Measurements from ENCODE around the gene MYBPC1.
"Not testable (repeated sequence)": the region's sequence is repeated elsewhere in the genome, so short reads cannot be mapped to it uniquely, and the experiment has no call there.

MYBPC1 gene

GRCh38 chr12:101654442-101654841 is 59.7 kb downstream of the MYBPC1 start:
- DNase-seq = no peak

DNA sequence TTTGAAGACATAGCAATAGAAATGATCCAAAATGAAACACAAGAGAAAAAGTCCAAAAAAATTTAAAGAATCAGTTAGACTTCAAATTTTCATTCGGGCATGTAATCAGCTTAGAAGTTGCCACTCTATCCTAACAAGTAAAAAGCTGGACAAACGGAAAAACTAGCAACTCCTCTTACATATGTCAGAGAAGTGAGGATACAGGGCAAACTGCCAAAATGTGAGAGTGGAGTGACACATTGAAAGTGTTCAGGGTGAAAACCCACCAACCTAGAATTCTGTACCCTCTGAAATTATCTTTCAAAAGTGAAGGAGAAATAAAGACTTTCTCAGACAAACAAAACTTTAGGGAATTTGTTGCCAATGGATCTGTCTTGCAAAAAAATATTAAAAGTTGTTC is 60.6 kb downstream of the MYBPC1 start:
- no peak for DNase-seq

- DNase-seq = not testable (repeated sequence)
These were observed 65.9 kb downstream of the MYBPC1 start for GRCh38 chr12:101660662-101661061.

DNA sequence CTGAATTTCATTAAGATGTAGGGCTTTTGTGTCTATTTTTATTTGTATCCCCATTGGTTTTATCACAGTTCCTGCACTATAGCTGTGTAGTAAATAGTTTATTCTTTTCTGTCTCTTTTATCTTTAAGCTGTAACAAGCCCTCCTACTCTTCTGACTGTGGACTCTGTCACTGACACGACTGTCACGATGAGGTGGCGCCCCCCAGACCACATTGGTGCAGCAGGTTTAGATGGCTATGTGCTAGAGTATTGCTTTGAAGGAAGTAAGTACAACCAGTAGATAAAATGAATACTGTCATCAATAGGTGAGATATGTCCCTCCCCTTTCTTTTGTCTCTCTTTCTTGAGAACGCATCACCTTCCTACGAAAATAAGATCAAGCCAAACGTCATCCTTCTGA is 68.5 kb downstream of the MYBPC1 start:
- no peak for DNase-seq

DNA sequence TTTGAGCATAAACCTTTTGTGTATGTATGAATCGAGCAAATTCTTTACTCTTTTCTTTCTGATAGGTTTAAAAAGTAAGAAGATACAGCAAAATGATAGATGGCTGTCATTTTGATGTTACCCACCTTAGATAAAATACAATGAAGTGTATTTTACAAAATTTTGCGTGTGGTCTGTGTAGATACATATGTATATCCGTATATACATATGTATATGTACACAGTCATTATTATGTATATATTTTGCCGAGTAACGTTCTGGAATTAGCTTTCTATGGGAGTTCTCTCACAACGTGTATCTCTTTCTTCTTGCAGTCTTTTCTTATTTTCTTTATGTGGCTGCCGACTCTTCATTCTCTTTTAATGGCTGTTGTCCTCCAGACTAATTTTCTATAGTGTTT is 70.2 kb downstream of the MYBPC1 start:
- no peak for DNase-seq

GRCh38 chr12:101666052-101666728 is 71.4 kb downstream of the MYBPC1 start:
- no peak for DNase-seq

DNA sequence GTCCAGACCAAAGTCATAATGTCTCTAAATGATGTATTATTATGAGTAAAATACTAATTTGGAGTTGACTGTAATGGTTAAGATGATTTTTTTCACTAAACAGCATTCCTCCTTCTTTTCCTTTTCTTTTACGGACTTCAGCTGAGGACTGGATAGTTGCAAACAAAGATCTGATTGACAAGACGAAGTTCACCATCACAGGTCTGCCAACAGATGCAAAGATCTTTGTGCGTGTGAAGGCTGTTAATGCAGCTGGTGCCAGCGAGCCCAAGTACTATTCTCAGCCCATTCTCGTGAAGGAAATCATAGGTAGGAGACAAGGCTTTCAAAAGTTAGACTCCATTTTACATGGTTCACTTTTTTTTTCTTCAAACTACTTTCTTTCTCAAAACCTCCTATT is 72.8 kb downstream of the MYBPC1 start:
- DNase-seq = no peak

DNA sequence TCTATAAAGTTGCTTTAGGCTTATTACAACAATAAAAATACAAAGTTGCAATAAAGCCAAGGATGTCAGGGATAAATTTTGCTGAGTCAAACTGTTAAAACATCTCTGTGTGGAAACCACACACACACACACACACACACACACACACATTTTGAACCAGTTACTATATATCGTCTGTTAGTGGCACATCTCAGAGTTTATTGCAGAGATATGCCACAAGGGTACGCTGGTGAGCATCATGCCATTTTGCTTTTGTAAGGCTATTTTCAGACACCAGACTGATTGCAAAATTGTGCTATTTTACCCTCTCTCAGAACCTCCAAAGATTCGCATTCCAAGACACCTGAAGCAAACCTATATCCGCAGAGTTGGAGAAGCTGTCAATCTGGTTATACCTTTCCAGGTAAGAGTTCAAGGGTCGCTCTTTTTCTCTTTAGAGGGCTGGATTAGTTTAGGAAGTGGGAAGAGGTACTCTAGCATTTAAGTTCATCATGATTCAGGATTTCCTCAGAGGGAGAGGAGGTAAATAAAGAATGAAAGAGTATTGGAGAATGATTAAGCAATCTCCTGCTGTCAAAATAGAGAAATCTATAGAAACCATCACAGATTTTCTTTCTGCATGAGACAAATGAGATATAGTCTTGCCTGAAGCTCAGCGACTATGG is 75.4 kb downstream of the MYBPC1 start:
- DNase-seq = peak in 5 of 6 experiments; percentile 7 to 58 (median 48)

DNA sequence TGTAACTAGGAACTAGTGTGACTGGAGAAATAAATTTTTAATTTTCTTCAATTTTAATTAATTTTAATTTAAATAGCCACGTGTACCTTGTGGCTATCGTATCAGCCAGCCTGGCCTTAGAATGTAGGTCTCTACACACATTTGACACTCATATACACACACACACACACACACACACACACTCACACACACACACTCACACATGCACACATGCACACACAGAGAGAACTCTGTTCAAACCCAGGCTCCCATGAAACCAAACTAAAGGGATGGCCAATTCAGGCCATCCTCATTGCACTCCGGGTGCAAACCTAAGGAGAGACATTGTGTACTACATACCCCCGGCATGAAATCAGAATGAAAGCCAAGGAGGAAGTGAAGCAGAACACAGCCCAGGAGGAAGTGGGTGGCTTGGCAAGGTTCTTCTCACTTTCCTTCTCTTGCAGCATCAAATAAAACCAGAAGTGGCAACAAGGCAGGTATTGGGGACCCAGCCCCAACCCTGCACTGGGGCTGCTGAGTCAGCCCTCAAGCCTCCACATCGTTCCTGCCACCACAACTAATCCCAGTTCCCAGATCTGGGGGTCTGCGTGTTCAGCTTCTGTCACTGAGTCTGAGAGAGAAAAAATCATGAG is 76.5 kb downstream of the MYBPC1 start:
- DNase-seq = peak in 5 of 6 experiments; percentile 2 to 71 (median 47)

DNA sequence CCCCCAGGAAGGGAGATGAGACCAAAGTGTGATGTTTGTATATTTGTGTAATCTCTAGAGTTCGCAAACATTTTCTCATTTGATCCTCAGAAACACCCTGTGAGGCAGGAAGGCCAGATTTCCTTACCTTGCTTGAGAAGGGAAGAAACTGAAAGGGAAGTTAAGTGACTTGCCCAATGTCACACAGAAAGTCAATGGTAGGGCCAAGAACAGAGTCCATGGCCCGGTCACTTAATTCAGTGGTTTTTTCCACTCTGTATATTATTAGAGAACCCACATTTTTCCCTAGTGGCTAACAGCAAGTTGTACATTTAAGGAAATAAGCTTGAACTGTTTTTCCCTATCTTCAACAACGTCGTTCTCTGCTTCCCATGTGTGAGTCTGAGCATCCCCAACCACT is 77.1 kb downstream of the MYBPC1 start:
- DNase-seq = no peak

- DNase-seq = no peak
These were observed 80.8 kb downstream of the MYBPC1 start for GRCh38 chr12:101675555-101675954.

- DNase-seq = not testable (repeated sequence)
These were observed 81.7 kb downstream of the MYBPC1 start for GRCh38 chr12:101676497-101676896.

DNA sequence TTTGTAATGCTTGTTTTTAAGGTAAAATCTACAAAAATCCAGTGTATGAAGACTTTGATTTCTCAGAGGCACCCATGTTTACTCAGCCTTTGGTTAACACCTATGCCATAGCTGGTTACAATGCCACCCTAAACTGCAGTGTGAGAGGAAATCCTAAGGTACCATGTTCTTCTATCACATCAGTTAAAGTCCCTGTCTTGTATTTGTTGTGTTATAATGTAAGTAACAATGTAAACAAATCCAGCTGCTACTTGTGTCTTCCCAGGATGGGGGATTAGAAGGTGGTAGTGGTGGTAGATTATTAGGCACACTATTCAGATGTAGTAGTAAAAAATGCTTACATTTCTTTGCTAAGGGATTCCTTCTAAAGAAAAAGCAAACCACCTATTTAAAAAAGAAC is 83.3 kb downstream of the MYBPC1 start:
- DNase-seq = no peak

GRCh38 chr12:101680240-101680639 is 85.5 kb downstream of the MYBPC1 start:
- DNase-seq = no peak

DNA sequence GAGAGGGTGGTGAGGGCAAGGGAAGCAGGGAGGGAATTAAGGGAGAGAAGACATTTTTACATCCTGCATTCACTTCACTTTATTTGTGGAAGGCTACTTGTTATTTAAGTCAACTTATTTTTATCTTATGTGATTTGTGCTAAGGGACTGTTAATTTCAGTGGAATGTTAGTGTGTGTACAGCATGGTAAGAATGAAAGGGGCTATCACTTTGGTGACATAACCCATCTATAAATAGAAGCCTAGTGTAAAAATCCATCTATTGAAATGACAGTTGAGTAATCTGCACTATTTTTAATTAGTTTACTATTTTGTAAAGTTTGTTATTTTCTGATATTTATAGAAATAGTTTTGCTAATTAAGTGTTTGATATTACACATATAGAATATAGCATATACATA is 85.9 kb downstream of the MYBPC1 start:
- DNase-seq = no peak

DNA sequence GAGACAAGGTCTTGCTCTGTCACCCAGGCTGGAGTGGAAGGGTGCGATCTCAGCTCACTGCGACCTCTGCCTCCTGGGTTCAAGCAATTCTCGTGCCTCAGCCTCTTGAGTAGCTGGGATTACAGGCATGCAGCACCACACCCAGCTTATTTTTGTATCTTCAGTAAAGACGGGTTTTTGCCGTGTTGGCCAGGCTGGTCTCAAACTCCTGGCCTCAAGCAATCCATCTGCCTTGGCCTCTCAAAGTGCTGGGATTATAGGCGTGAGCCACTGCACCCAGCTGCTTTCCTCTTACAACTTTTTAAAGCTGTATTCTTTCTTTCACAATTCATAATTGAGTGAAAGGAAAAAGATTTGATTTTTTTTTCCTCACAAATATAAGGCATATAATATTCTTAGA is 86.9 kb downstream of the MYBPC1 start:
- not testable (repeated sequence) for DNase-seq

- DNase-seq = no peak
These were observed 90.3 kb downstream of the MYBPC1 start for GRCh38 chr12:101685092-101685491.

DNA sequence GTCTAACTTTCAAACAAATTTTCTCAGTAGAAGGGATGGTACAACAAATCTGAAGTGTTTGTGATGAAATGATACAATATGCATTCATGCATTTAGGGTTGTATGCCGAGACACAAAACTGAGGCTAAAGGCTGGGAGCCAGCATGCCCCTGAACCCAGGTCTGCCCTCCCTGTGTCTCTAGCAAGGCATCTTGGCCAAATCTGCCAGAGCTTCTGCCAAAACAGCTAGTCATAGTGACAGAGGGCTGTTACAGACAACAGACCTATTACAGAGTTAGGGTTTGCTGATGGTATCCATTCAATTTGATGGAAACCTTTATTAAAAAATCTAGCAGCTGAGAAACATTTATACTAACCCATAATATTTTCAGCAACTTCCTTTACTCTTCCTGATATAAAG is 91.4 kb downstream of the MYBPC1 start:
- no peak for DNase-seq

DNA sequence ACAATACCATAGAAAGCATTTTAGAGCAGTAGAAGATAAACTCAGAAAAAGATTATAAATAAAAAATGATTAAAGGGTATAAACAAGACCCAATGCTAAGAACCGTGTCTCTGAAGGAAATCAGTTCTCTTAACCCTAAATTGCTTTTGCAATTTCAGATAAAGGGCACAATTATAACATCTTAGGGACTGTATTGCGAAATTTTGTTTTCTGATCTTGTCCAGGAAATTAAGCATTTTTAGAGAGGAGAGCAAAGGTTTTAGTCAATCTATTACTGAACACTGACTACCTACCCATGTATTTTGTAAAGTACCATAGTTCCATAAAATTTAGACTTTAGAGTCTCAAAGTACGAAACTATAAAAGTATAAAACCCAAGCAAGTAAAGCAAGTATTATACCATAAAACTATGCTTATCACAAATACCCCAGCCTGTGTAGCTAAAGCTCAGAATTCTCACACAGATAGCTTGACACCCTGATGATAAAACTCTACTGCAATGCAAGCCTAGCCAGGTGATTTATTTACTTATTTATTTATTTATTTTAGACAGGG is 95.8 kb downstream of the MYBPC1 start:
- DNase-seq = no peak

DNA sequence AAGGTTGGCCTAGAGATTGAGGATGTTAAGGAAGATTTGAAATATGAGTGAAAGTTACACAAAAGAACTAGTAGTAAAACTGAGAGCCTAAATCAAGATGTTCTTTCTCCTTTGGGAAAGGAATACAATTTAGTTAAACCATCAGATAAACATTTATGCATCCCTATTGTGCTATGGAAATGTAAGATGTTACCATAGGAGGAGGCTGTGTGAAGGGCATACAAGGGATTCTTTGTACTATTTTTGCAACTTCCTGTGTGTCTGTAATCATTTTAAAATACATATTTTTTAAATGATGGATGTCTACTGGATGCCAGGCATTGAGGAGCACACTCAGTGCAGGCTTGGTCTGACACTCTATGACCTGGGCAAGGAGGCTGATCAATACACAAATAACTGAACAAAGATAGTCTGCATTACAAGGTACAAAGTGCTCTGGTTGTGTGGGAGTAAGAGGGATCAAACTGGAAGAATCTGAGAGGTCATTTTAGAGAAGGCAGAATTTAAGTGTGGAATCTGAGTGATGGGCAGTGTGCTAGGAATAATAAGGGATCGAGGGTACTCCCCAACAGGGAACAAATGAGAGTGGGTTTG is 96.8 kb downstream of the MYBPC1 start:
- no peak for DNase-seq

DNA sequence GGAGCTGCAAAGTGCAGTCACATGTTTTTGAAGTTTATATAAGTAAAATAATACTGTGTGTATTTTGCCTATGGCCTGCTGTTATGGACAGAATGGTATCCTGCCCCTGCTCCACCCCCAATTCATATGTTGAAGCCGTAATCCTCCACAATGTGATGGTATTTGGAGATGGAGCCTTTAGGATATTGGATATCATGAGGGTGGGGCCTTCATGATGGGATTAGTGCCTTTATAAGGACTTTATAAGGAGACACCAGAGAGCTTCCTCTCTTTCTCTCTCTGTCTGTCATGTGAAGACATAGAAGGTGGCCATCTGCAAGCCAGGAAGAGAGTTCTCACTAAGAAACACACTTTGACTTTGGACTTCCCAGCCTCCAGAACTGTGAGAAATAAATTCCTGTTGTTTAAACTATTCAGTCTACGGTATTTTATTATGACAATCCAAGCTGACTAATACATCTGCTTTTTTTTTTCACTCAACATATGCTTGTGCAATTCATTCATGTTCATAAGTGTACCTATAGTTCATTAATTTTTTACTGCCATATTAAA is 99.6 kb downstream of the MYBPC1 start:
- DNase-seq = no peak

DNA sequence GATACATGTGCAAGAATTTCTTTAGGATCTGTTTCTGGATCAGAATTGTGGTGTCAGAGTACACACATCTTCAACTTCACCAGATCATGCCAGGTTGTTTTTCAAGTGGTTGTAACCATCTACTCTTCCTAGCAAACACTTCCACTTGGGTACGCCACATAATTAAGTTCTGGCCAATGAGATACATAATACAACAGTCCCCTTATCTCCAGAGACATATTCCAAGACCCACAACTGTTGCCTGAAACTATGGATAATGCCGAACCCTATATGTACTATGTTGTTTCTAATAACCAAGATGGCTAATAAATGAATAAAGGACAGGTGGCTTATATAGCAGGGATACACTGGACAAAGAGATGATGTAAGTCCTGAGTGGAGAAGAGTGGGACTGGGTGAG is 100.2 kb downstream of the MYBPC1 start:
- no peak for DNase-seq

DNA sequence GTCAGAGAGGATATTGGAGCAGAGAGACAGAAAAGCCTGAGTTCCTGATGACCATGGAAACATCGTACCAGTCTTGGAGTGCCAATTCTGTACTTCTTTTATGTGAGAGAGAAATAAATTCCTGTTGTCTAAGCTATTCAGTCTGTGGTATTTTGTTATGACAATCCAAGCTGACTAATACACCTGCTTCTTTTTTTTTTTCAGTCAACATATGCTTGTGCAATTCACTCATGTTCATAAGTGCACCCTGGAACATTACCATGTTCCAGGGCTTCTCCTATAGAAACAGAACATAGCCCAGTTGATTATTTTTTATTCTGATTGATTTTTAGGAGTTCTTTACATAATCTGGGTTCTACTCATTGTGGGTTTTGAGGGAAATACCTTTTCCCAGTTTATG is 100.9 kb downstream of the MYBPC1 start:
- DNase-seq = no peak

Measured in stimulated activated naive CD4-positive, alpha-beta T cell (primary cell).